K562 (cell line): ENCODE data around the gene ZNF354B. TPM values are rescaled to one million over a fixed set of nuclear protein-coding genes. Genes with fewer than 3 reads are reported as not detected.

Experiments used
- ATAC-seq: fragments of 200-7000 bp; cut with Tn5 transposase; 3 replicates; pipeline ENCODE4 v1.9.1; 2020; ENCODE audit warnings: moderate library complexity
- BruUV-seq: library from RNA; stranded (reverse); fragments of 400-500 nt; replicated peaks from 2 replicates; lab custom pipeline; 2021; lab: Mats Ljungman, UMichigan
- CTCF ChIA-PET: fragments of 300-600 bp; formaldehyde crosslinking; extraction: SDS; loops from one replicate; lab custom pipeline; 2021; ENCODE audit warnings: low intra/inter-chr PET ratio; lab: Yijun Ruan, JAX
- POLR2A ChIA-PET: fragments of 300-600, 350-650 bp; sonication (Branson Sonifier 250); formaldehyde crosslinking; extraction: SDS; loops from one replicate; lab custom pipeline; 2021; ENCODE audit warnings: antibody characterized with exemption, inconsistent platforms; lab: Yijun Ruan, JAX
- DNase-seq, 4 experiments: peaks; one replicate each; pipeline versions ENCODE4 v3.0.0 to v3.0.0-alpha.2; 2011 to 2018; ENCODE audit warnings: low spot score in 3 of 4, mixed read lengths in 3 of 4; ENCODE audit errors: extremely low read depth in 1 of 4
- FAIRE-seq: peaks from 2 replicates; lab custom pipeline; 2011; peaks lifted over from hg19 to GRCh38; lab: Jason Lieb, UNC
- H2AFZ ChIP-seq: 2 replicates; pipeline ENCODE4 v1.6.0; 2011; ENCODE audit warnings: low read depth, low read length, control low read depth, inconsistent platforms
- H3K27ac ChIP-seq: fragments of 200-600 bp; 3 replicates; pipeline ENCODE4 v1.8.0; 2011; ENCODE audit warnings: low read depth, mild to moderate bottlenecking, control low read depth, inconsistent platforms, low read length, moderate library complexity, mixed read lengths; ENCODE audit errors: extremely low read depth
- H3K27me3 ChIP-seq, 2 experiments: fragments of 300-600 bp in 1 of 2; 2 replicates in 1 of 2; 3 replicates in 1 of 2; pipeline versions ENCODE4 v1.6.0 to v1.8.0; 2011; ENCODE audit warnings: inconsistent platforms in 2 of 2, low read length in 2 of 2, mild to moderate bottlenecking in 1 of 2, mixed read lengths in 1 of 2, moderate library complexity in 1 of 2; ENCODE audit not compliant: control insufficient read depth in 2 of 2, insufficient read depth in 2 of 2
- H3K36me3 ChIP-seq: fragments of 300-600 bp; 3 replicates; pipeline ENCODE4 v1.8.0; 2011; ENCODE audit warnings: mild to moderate bottlenecking, low read length, inconsistent platforms; ENCODE audit not compliant: control insufficient read depth, insufficient read depth
- H3K4me1 ChIP-seq, 2 experiments: fragments of 200-600 bp in 1 of 2; replicated peaks in 1 of 2; 2 replicates in 1 of 2; 3 replicates in 1 of 2; pipeline versions ENCODE4 v1.5.1 to v1.8.0; 2011; ENCODE audit warnings: inconsistent platforms in 2 of 2, low read length in 2 of 2, mild to moderate bottlenecking in 1 of 2, mixed read lengths in 1 of 2, moderate library complexity in 1 of 2; ENCODE audit not compliant: control insufficient read depth in 2 of 2, insufficient read depth in 2 of 2
- H3K4me2 ChIP-seq: 2 replicates; pipeline ENCODE4 v1.6.1; 2011; ENCODE audit warnings: low read length, control low read depth, inconsistent platforms, mixed read lengths; ENCODE audit not compliant: insufficient read depth
- H3K4me3 ChIP-seq: fragments of 200-600 bp; sonication (generic), shearing (Covaris generic); 2 replicates; pipeline ENCODE4 v1.5.1; 2016; ENCODE audit warnings: control low read depth, inconsistent platforms
- H3K79me2 ChIP-seq: fragments of 200-600 bp; 3 replicates; pipeline ENCODE4 v1.8.0; 2011; ENCODE audit warnings: low read length, inconsistent platforms; ENCODE audit not compliant: control insufficient read depth, insufficient read depth
- H3K9ac ChIP-seq, 2 experiments: 2 replicates each; pipeline versions ENCODE4 v1.6.0 to v1.6.1; 2011; ENCODE audit warnings: low read depth in 2 of 2, low read length in 2 of 2, control low read depth in 1 of 2, inconsistent platforms in 1 of 2, mild to moderate bottlenecking in 1 of 2, mixed read lengths in 1 of 2; ENCODE audit not compliant: insufficient read depth in 1 of 2
- H3K9me1 ChIP-seq: one replicate; pipeline ENCODE4 v1.6.0; 2011; ENCODE audit warnings: inconsistent platforms, mild to moderate bottlenecking, low read length, moderate library complexity; ENCODE audit not compliant: control insufficient read depth, insufficient read depth
- H3K9me3 ChIP-seq: replicated peaks from 2 replicates; pipeline ENCODE4 v1.5.1; 2011; ENCODE audit warnings: low read depth, low read length, inconsistent platforms; ENCODE audit not compliant: control insufficient read depth, insufficient read depth
- H4K20me1 ChIP-seq: replicated peaks from 2 replicates; pipeline ENCODE4 v1.6.1; 2011; ENCODE audit warnings: low read length, inconsistent platforms, mixed read lengths; ENCODE audit not compliant: control insufficient read depth, insufficient read depth
- ARID1B ChIP-seq: fragments of 450-650 bp; IDR thresholded peaks from 2 replicates; pipeline ENCODE4 v1.6.1; 2016; ENCODE audit warnings: antibody characterized with exemption, mild to moderate bottlenecking, inconsistent platforms
- C11orf30 ChIP-seq: fragments of 450-650 bp; IDR thresholded peaks from 2 replicates; pipeline ENCODE4 v1.6.1; 2016; ENCODE audit warnings: low read depth, mild to moderate bottlenecking
- ELK3 ChIP-seq: fragments of 450-650 bp; formaldehyde crosslinking; IDR thresholded peaks from 2 replicates; pipeline ENCODE4 v1.4.0; 2020; ENCODE audit warnings: mild to moderate bottlenecking
- EWSR1 ChIP-seq: fragments of 450-650 bp; IDR thresholded peaks from 2 replicates; pipeline ENCODE4 v1.6.1; 2018; ENCODE audit warnings: borderline replicate concordance, mild to moderate bottlenecking, low read depth, moderate library complexity; ENCODE audit not compliant: partially characterized antibody
- JUND ChIP-seq, 2 experiments: IDR thresholded peaks; 2 replicates in 1 of 2; 3 replicates in 1 of 2; pipeline ENCODE4 v1.6.1; 2011; ENCODE audit warnings: borderline replicate concordance in 2 of 2, low read depth in 2 of 2, low read length in 2 of 2, improper control_type of control experiment in 1 of 2, missing biosample characterization in 1 of 2, missing genetic modification characterization in 1 of 2, missing genetic modification reagents in 1 of 2
- MAFK ChIP-seq: IDR thresholded peaks from 2 replicates; pipeline ENCODE4 v1.6.1; 2011; ENCODE audit warnings: low read length, improper control_type of control experiment
- NFE2 ChIP-seq: IDR thresholded peaks from 2 replicates; pipeline ENCODE4 v1.6.1; 2014; ENCODE audit warnings: antibody characterized with exemption, low read depth
- NFE2L1 ChIP-seq: fragments of 450-650 bp; IDR thresholded peaks from 2 replicates; pipeline ENCODE4 v1.6.1; 2016; ENCODE audit warnings: missing genetic modification characterization, low read depth, mild to moderate bottlenecking, missing compliant biosample characterization, moderate library complexity, borderline replicate concordance
- RREB1 ChIP-seq: fragments of 250-450 bp; sonication (Bioruptor Pico); IDR thresholded peaks from 2 replicates; pipeline ENCODE4 v1.4.0; 2020
- ZBTB12 ChIP-seq: fragments of 250-450 bp; sonication (Bioruptor Pico); IDR thresholded peaks from 2 replicates; pipeline ENCODE4 v1.4.0; 2020
- ZFX ChIP-seq: sonication (generic); formaldehyde crosslinking; IDR thresholded peaks from 2 replicates; pipeline ENCODE4 v1.8.0; 2022; ENCODE audit warnings: mild to moderate bottlenecking, missing genetic modification reagents, moderate library complexity
- ZKSCAN3 ChIP-seq: fragments of 250-450 bp; sonication (Bioruptor Pico); IDR thresholded peaks from 2 replicates; pipeline ENCODE4 v1.4.0; 2020
- ZNF507 ChIP-seq: conservative IDR thresholded peaks from 2 replicates; pipeline ENCODE4 v1.6.1; 2017; ENCODE audit warnings: missing genetic modification characterization, missing compliant biosample characterization
- WGBS: fragments of 100-300 bp; shearing (Covaris generic); methylation state at CpG from one replicate; pipeline ENCODE4 v1.1.6; 2016; ENCODE audit warnings: low coverage, mixed read lengths; ENCODE audit not compliant: insufficient coverage; ENCODE audit errors: missing lambda C conversion rate; 5-methylcytosine and 5-hydroxymethylcytosine counted together
- in situ Hi-C: fragments of 300-500 bp; cut with MboI; formaldehyde crosslinking; loops from 4 replicates; pipeline ENCODE4 v1.15.0; 2018; ENCODE audit warnings: inconsistent platforms, mixed read lengths
- intact Hi-C: fragments of 100-400 bp; cut with micrococcal nuclease; formaldehyde crosslinking; loops from 2 replicates; pipeline ENCODE4 v1.14.2; 2022
- polyA plus RNA-seq, 8 experiments: library from polyadenylated mRNA; depleted of rRNA in 4 of 8; stranded (reverse) in 5 of 8; unstranded in 3 of 8; fragments of >200 nt; fragmentation: Nextera tagmentation in 2 of 8; fragmentation: Illumina TruSeq in 1 of 8; extraction: Ambion mirVana in 2 of 8; extraction: Trizol in 1 of 8; gene quantifications; 2 replicates each; pipeline versions ENCODE4 v1.2.1 to v1.2.3, GENCODE V29; 2011 to 2014; ENCODE audit warnings: inconsistent platforms in 1 of 8, missing spikeins in 1 of 8
- total RNA-seq, 7 experiments: library from RNA; depleted of rRNA in 6 of 7; stranded (reverse); fragments of >200 nt in 6 of 7; fragmentation: Illumina TruSeq in 2 of 7; extraction: Trizol in 2 of 7; gene quantifications; 2 replicates each; pipeline versions ENCODE4 v1.2.1 to v1.2.3, GENCODE V29; 2011 to 2021; ENCODE audit warnings: low replicate concordance in 1 of 7

ZNF354B gene
- total and polyA plus RNA-seq, 9 of the 15 experiments (the other 6 are each of a cell fraction or from before 2014, with no cell fraction given): 1.8 to 18.3 (median 11.2) TPM

GRCh38 chr5:178870411-178870810 is 10.7 kb downstream of the ZNF354B start (continued):
- no peak for TF ChIP-seq RREB1 (CRISPR knock-in tag)

- Histone ChIP-seq H2AFZ (no peak overlapping the region), H3K79me2 (no peaks in the 10 kb centered on the region; the same call in 2 of the 3 replicates), H3K36me3 (peaks cover 78% of the 10 kb centered on the region), H3K27me3 (no peaks in the 10 kb centered on the region), H3K4me1 (no peaks in the 10 kb centered on the region; a peak in 1 of 5 replicates), H4K20me1 (no peaks in the 10 kb centered on the region), H3K9ac (no peak overlapping the region), H3K4me2 (no peak overlapping the region), H3K27ac (no peak overlapping the region), H3K9me3 (no peaks in the 10 kb centered on the region; the same call in 1 of the 2 replicates), H3K9me1 (no peaks in the 10 kb centered on the region), H3K4me3 (no peak overlapping the region)
- FAIRE-seq: no peak
- WGBS: 95% methylated on average over 1 of the region's 1 CpG
- intact Hi-C loops (no loop called here), in situ Hi-C loops (no loop called here)
- DNase-seq: no peak
- ChIA-PET POLR2A (interaction anchor here (0.6 kb wide), 1 partner anchor 41 kb away, joined by 3 read pairs; no protein-coding TSS in a partner anchor), CTCF (no interaction called here)
- BruUV-seq: no TSS peak
- no peak for ATAC-seq
- TF ChIP-seq MAFK: peak; percentile 72; the same call in 1 of the 2 replicates
- TF ChIP-seq NFE2L1 (tag): peak; percentile 49; the same call in 1 of the 2 replicates
- TF ChIP-seq JUND (IDR thresholded peaks at IDR 0.05; ENCODE audit: borderline replicate concordance, low read depth, low read length): no peak
- TF ChIP-seq JUND (tag; IDR thresholded peaks at IDR 0.05; ENCODE audit: borderline replicate concordance, low read depth, low read length): no peak
- TF ChIP-seq ZKSCAN3 (CRISPR knock-in tag): no peak
- no peak for TF ChIP-seq ZBTB12 (CRISPR knock-in tag)
- no peak for TF ChIP-seq ZFX (CRISPR knock-in tag)
- no peak for TF ChIP-seq EWSR1
- peak; percentile 75 for TF ChIP-seq NFE2
- 0 out of 2 replicates have a peak, but pooled peaks have one; percentile 9 for TF ChIP-seq ZNF507
- TF ChIP-seq ARID1B: 0 out of 2 replicates have a peak, but pooled peaks have one; percentile 11
- TF ChIP-seq ELK3: no peak
- TF ChIP-seq C11orf30: peak; percentile 88
These were observed 12.5 kb downstream of the ZNF354B start for GRCh38 chr5:178872302-178872701.
